MG63 (cell line): Measurements from ENCODE around the gene FSHB. TPM values are rescaled to one million over a fixed set of nuclear protein-coding genes. Genes with fewer than 3 reads are reported as not detected.
"Not testable (repeated sequence)": the region's sequence is repeated elsewhere in the genome, so short reads cannot be mapped to it uniquely, and the experiment has no call there.

Experiments
- DNase-seq: peaks from one replicate; pipeline ENCODE4 v3.0.0-alpha.2; 2020
- H3K27me3 ChIP-seq: fragments of 250-450 bp; sonication (Bioruptor Pico); 2 replicates; pipeline ENCODE4 v1.5.1; 2020; ENCODE audit warnings: mild to moderate bottlenecking, moderate library complexity
- H3K36me3 ChIP-seq: fragments of 250-450 bp; sonication (Bioruptor Pico); 2 replicates; pipeline ENCODE4 v1.5.1; 2020; ENCODE audit warnings: mild to moderate bottlenecking, moderate library complexity
- H3K4me3 ChIP-seq: fragments of 250-450 bp; sonication (Bioruptor Pico); 2 replicates; pipeline ENCODE4 v1.5.1; 2020; ENCODE audit warnings: mild to moderate bottlenecking, moderate library complexity
- H3K9me3 ChIP-seq: fragments of 250-450 bp; sonication (Bioruptor Pico); 2 replicates; pipeline ENCODE4 v1.5.1; 2020; ENCODE audit warnings: mild to moderate bottlenecking, moderate library complexity
- total RNA-seq: library from RNA; depleted of rRNA; stranded (reverse); fragments of >200 nt; shearing (Covaris generic); gene quantifications from 2 replicates; pipeline ENCODE4 v1.2.3, GENCODE V29; 2014; ENCODE audit warnings: low replicate concordance; rRNA removed

The FSHB gene
- total RNA-seq, 1 experiment from 2014 or later: not detected

DNA sequence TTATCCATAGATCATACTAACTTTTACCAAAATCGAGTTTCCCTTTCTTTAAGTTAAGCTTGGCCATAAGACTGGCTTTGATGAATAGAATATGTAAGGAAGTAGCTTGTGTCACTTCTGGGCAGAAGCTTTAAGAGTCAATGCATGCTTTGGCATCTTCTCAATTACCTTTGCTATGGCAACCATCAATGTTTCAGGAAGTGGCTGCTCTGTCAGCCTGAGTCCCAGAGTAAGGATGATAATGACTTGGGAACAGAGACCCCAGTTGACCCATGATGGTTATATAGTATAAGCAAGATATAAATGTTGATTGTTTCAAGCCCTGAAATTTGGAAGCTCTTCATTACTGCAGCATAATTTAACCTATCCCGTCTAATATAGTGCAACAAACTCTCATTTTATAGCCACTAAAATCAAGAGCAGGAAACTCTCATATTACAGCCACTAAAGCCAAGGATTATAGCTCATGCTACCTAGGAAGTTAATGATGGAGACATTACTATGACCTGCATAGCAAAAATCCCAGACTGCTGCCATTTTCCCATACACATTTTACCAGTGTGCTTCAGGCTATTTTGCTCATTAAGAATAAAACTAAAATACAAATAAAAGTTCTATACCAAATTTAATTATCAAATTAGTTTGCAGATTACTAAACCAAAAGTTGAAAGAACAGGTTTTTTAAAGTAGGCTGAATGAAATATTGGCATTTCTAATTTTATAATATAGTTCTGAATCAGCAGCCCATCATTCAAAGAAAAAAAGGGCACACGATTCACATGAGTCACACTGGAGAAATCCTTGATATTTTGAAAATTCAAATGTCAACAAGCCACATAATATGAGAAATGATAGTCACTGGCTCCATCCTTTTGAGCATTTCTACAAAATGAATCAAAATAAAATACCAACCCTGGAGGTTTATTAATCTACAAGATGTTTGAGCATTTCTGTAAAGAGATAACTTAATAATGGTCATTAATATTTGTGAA, 23.8 kb downstream of the FSHB start:
- no peaks in the 10 kb centered on the region for H3K27me3 ChIP-seq
- no peaks in the 10 kb centered on the region for H3K9me3 ChIP-seq
- H3K36me3 ChIP-seq: no peaks in the 10 kb centered on the region
- H3K4me3 ChIP-seq: no peak overlapping the region
- no peak for DNase-seq

DNA sequence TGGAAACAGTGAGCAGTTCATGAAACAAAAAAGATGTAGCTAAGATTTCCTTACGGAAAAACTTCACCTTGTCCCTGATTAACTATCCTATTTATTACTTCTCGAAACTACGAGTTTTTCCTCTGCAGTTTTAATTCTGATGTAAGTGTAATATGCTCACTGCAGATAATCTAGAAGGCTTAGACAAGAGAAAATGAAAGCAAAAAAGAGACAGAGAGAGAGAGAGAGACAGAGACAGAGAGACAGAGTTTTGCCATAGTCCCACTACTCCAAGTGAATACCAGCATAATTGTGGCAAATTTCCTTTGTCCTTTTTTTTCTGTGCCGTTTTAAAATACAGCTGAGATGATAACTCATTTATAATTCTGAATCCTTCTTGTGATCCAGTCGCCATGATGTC, 24.8 kb downstream of the FSHB start:
- no peak overlapping the region for H3K4me3 ChIP-seq
- H3K36me3 ChIP-seq: no peaks in the 10 kb centered on the region
- no peak for DNase-seq
- no peaks in the 10 kb centered on the region for H3K27me3 ChIP-seq
- H3K9me3 ChIP-seq: no peaks in the 10 kb centered on the region

GRCh38 chr11:30257058-30257457, 26.2 kb downstream of the FSHB start:
- Histone ChIP-seq H3K9me3 (no peaks in the 10 kb centered on the region), H3K36me3 (no peaks in the 10 kb centered on the region), H3K4me3 (no peak overlapping the region), H3K27me3 (no peaks in the 10 kb centered on the region)
- DNase-seq: no peak

- no peak overlapping the region for H3K4me3 ChIP-seq
- no peaks in the 10 kb centered on the region for H3K9me3 ChIP-seq
- no peaks in the 10 kb centered on the region for H3K27me3 ChIP-seq
- H3K36me3 ChIP-seq: no peaks in the 10 kb centered on the region
- no peak for DNase-seq
These were observed 27.9 kb downstream of the FSHB start for GRCh38 chr11:30258679-30259078.

- Histone ChIP-seq H3K9me3 (no peaks in the 10 kb centered on the region), H3K27me3 (no peaks in the 10 kb centered on the region), H3K4me3 (no peak overlapping the region), H3K36me3 (no peaks in the 10 kb centered on the region)
- no peak for DNase-seq
These were observed 30.0 kb downstream of the FSHB start for GRCh38 chr11:30260813-30261212.

DNA sequence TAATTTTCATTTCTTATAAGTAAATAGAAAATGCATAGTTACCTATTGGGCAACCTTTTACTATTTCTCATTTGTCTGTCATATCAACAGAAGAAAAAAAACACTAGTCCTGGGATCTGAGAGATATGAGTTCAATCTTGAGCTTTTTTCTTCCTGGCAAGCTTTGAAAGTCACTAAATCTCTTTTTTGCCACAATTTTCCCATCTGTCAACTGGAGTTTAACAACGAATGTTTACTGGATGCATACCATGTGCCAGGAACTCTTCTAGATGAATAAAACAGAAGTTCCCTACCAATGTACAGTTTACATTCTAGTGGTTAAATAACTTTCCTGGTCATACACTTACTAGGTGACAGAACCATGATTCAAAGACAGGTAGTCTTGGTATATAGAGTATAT, 31.0 kb downstream of the FSHB start:
- H3K27me3 ChIP-seq: no peaks in the 10 kb centered on the region
- H3K4me3 ChIP-seq: no peak overlapping the region
- H3K9me3 ChIP-seq: no peaks in the 10 kb centered on the region
- no peaks in the 10 kb centered on the region for H3K36me3 ChIP-seq
- DNase-seq: no peak

- H3K27me3 ChIP-seq, H3K4me3 ChIP-seq, H3K36me3 ChIP-seq, DNase-seq, H3K9me3 ChIP-seq: not testable (repeated sequence)
These were observed 37.8 kb downstream of the FSHB start for GRCh38 chr11:30268638-30269037.

DNA sequence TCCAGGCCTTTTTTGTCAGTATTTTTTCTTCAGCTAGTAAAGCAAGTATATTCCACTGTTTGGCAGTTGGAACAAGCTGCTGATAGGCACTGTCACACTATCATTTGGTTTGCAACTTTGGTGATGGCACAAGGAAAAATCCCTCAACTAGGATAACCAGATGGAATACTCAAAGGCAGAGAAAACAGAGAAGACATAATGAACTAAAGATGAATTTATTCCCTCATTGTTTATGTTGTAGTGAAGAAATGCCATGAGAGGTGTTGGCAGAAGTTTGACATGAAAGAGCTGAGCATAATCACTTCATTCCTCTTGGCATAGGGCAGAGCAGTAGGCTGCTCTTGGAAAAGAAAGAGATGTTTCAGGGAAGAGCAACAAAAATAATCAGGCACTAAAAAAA, 39.9 kb downstream of the FSHB start:
- H3K27me3 ChIP-seq: no peaks in the 10 kb centered on the region
- DNase-seq: no peak
- H3K4me3 ChIP-seq: no peak overlapping the region
- no peaks in the 10 kb centered on the region for H3K36me3 ChIP-seq
- H3K9me3 ChIP-seq: no peaks in the 10 kb centered on the region

- Histone ChIP-seq H3K27me3 (no peaks in the 10 kb centered on the region), H3K36me3 (no peaks in the 10 kb centered on the region), H3K4me3 (no peak overlapping the region), H3K9me3 (no peaks in the 10 kb centered on the region)
- no peak for DNase-seq
These were observed 46.4 kb downstream of the FSHB start for GRCh38 chr11:30277176-30277575.

- H3K27me3 ChIP-seq: no peaks in the 10 kb centered on the region
- H3K4me3 ChIP-seq: no peak overlapping the region
- no peak for DNase-seq
- H3K36me3 ChIP-seq: no peaks in the 10 kb centered on the region
- H3K9me3 ChIP-seq: no peaks in the 10 kb centered on the region
These were observed 49.0 kb downstream of the FSHB start for GRCh38 chr11:30279796-30280195.

DNA sequence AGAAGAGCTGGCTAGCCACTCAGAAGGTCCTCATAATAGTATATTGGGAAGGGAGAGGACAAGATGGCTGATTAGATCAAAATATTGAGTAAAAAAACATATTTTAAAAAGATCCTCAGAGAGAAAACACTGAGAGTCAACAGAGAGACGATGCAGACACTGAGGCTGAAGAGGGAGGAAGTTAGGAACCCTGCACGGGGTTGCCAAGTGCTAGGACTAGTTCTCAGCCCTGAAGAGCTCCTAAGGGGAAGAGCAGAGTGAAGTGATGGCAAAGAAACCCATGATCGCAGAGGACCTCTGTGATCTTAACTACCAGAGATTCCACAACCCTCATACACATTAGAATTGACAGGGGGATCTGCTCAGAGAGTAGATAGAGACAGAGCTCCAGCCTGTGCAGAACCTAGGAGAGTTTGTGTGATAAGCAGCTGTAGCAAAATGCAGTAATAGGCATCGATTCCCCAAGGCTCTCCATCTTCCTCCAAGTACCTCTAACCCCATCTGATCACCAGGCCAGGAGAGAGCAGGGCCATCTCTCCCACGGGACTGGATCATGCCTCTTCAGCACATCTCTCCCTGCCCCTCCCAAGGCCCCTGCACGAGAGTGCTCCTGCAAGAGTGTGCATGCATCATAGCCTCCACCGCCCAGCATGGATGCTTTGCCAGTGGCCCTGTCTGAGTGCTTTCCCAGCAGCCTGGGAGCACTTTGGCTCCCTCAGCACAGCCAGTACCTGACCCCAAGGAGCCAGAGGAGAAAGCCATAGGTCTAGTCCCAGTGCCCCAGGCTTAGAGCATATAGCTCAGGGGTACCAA, 50.9 kb downstream of the FSHB start:
- Histone ChIP-seq H3K27me3 (no peaks in the 10 kb centered on the region), H3K4me3 (no peak overlapping the region), H3K36me3 (no peaks in the 10 kb centered on the region), H3K9me3 (no peaks in the 10 kb centered on the region)
- DNase-seq: no peak

DNA sequence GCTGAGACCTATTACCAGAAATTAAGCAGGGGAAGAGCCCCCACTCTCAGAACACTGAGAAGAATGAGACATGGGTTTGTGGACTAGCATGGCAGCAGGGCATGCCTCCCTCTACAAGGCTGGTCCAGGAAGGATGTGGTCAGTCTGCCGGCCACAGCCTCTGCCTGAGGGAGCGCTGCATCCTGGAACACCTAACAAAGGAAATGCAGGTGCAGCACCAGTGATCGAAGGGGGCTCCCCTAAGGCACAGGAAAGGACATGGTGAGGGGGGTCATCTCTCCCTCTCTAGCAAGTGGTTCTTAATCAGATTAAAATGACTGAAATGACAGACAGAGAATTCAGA, 51.4 kb downstream of the FSHB start:
- no peak for DNase-seq
- Histone ChIP-seq H3K9me3 (no peaks in the 10 kb centered on the region), H3K36me3 (no peaks in the 10 kb centered on the region), H3K4me3 (no peak overlapping the region), H3K27me3 (no peaks in the 10 kb centered on the region)

Other genes starting within 250 kb of the FSHB start
- gene KCNA4, start 214.0 kb upstream of the FSHB start, total RNA-seq: not detected in 2 replicates
- 10.7 and 20.3 TPM in 2 replicates for gene ARL14EP, start 92.1 kb downstream of the FSHB start, total RNA-seq